T1000 (cell line): ENCODE results near the gene METTL8.
A peak's percentile ranks its signal among the peaks of the same experiment; 100 is the strongest.
"Not testable (repeated sequence)": the region's sequence is repeated elsewhere in the genome, so short reads cannot be mapped to it uniquely, and the experiment has no call there.

ENCODE experiments used
- DNase-seq: peaks from one replicate; lab custom pipeline; 2025; ENCODE audit warnings: mixed read lengths; lab: John Stamatoyannopoulos, UW

The METTL8 gene

DNA sequence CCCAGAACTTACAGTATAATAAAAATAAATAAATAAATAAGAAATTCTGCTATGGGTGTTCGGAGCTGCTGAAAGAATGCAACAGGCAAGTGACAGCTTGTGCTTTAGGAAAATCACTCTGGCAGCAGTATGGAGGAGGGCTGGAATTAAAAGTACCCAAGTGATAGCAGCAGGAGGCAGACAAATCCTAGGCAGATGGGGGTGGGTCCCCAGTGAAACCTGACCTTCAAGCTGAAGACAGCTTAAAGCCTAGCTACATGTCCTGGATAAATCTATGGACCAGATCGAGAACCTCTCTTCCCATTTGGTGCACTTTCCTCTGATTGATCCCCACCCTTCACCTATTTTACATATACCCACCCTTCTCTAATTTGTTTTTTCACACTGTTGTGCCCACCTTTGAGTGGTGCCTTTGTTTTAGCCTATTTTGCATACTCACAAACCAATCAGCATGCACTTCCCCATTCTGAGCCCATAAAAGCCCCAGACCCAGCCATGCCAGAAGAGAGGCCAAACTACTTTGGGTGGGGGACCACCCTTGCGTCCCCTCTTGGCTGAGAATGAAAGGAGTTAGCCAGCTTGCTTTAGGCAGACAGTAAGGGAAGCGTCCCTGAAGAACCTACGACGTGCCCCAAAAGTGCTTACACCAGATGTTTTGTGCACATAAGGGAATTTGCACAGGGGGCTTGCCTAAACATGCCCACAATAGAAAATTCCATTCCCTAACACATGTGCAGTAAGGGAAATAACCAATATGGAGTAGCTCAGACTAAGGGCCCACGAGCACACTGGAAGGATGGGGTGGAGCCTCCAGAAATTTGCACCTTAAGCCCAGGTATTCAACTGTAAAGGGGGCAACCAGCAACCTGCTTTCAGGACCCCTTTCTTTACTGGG, 3.0 kb downstream of the METTL8 start:
- DNase-seq = no peak

GRCh38 chr2:171422710-171423495, 10.9 kb downstream of the METTL8 start:
- not testable (repeated sequence) for DNase-seq

GRCh38 chr2:171420728-171421563, 12.8 kb downstream of the METTL8 start:
- DNase-seq = no peak

- DNase-seq = no peak
Observed at GRCh38 chr2:171419333-171419732, 14.5 kb downstream of the METTL8 start.

GRCh38 chr2:171416009-171416926, 17.5 kb downstream of the METTL8 start:
- DNase-seq = peak; percentile 77

DNA sequence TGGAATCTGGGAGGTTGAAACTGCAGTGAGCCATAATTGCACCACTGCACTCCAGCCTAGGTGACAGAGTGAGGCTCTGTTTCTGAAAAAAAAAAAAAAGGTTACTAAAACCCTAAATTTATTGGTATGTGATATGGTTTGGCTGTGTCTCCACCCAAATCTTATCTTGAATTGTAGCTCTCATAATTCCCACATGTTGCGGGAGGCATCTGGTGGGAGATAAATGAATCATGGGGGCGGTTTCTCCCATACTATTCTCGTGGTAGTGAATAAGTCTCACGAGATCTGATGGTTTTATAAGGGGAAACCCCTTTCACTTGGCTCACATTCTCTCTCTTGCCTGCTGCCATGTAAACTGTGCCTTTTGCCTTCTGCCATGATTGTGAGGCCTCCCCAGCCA, 19.1 kb downstream of the METTL8 start:
- DNase-seq = not testable (repeated sequence)

DNA sequence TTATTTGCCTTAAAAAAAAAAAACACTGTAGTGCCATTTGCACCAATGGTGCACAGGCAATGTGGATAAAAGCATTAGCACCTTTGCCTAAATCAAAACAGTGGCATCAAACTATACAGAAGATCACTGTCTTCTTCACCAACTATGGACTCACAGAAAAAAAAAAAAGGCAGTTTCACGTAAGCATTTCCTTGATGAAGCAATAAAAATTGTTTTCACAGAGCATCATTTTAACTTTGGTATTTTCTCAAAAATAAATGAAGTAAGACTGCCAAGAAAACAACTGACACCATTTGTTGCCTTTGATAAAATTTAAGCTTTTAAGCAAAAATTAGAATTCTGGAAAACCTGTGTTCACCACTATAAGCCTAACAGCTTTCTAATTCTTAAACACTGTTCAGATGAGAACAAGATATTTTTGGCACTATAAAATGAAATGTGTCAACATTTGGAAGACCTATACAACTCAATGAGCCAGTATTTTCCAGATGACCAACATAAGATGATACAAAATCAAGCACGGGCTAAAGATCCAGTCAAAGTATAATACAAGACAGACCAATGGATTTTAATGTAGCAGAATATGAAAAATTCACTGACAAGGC, 21.1 kb downstream of the METTL8 start:
- no peak for DNase-seq

DNA sequence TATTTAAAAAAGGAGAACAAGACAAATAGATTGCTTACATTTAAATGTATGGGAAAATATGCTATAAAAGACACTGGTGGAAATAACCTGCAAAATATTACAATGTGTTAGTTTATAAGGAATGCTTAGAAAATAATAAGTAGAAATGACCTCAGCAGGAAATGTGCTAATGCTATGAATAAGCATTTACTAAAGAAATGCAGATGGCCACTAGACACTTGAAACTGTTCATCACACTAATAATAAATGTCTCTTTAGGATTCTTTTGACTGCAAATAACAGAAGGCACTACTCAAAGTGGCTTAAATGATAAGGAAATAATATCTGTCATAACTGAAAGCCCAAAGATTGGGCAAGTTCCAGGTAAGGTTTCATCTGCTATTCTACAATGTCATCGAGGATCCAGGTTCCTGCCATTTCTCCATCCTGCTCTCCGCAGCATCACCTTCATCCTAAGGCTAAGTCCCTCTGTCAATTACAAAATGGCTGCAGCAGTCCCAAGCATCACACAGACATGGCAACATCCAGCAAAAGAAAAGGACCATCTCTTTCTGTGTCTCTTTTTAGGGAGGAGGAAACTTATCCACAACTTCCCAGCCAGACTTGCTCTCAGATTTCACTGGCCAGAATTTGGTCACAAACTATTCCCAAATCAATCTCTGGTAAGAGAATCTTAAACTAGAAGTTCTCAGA, 21.9 kb downstream of the METTL8 start:
- DNase-seq = no peak

DNA sequence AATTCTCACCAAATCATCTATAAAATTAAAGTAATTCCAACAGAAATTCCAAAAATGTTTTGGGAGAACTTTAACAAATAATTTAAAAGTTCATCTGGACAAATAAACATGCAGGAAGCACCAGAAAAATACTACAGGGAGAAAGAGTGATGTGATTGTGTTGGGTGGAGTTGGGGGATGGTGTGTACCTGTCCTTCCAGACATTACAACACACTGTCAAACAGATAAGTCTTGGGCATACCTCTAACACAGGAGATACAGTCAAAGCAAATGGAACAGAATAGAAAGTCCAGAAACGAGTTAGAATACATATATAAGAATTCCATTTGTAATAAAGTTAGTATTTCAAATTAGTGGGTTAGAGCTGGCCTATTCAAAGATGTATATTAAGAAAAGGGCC, 22.6 kb downstream of the METTL8 start:
- no peak for DNase-seq

- DNase-seq = no peak
Observed at GRCh38 chr2:171410624-171411023, 23.2 kb downstream of the METTL8 start.

DNA sequence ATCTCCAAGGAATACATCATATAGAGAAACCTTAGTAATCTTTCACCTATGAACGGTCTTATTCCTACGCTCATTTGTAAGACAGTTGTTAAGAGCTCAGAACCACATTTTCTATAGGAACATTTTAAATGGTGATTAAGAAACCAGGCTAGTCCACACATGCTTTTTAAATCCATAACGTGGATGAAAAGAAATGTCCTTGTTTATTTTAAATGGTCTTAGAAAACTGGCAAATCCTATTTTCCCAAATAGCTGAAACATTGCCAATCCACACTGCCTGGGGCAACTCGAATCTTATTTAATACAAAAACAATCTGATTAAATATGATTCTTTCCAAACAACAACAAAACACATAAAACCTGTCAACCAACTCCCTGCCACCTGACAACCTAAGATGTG, 23.7 kb downstream of the METTL8 start:
- DNase-seq = no peak

- no peak for DNase-seq
Observed at GRCh38 chr2:171409436-171409971, 24.3 kb downstream of the METTL8 start.

DNA sequence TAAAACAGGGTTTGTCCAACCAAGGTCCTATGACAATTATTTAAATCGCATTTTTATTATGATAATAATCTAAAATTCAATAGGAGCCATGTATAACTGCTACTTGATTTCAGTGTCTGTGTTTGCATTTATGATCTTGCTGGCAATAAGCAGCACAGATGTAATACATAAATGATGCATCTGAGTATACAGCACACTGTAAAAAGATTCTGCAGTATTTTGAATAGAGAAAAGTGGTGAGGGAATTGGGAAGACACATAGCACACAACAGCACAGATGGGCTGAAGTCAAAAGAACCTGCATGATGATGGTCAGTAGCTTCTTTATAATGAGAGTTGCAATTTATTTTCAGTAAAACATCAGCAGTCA, 26.1 kb downstream of the METTL8 start:
- no peak for DNase-seq

DNA sequence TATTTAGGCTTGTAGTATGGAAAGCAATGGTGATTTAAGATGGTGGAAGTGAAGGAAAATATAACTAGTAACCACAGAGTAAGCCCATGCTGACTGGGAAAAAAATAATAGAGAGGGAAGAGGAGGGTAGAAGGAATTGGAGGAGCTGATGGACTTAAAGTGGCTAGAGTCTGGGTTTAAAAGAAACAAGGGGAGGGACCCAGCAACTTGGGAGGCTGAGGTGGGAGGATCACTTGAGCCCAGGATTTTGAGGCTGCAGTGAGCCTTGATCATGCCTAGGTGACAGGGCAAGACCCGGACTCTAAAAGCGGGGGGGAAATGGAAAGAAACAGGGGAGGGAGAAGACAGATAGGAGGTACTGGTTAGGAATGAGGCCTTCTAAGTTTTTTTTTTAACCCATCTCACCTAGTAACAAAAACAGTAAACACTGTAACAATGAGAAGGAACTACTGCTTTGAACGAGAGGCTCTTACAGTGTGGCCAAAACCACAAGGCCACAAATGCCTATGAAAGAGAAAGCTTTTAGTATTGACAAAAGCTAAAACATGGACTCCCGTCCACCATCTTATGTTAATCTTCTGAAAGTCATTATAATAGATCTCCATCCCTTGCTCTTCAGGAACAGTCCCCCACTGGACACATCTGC, 26.6 kb downstream of the METTL8 start:
- no peak for DNase-seq

DNA sequence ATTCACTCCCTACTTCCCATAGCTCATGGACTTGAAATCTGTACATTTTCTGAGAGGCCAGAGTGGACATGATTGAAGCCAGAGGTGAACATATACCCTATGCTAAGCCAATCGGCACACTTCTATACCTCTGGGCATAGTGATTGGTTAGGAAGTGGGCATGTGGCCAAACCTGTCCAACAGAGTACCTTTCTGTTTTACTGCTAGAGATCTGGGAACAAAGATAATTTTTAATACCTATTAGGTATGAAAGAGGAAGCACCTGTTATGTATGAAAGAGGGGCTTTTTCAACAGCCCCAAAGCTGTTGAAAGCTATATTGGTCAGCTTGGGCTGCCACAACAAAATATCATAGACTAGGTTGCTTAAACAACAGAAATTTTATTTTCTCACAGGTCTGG, 27.7 kb downstream of the METTL8 start:
- no peak for DNase-seq

GRCh38 chr2:171405546-171405945, 28.2 kb downstream of the METTL8 start:
- DNase-seq = no peak

DNA sequence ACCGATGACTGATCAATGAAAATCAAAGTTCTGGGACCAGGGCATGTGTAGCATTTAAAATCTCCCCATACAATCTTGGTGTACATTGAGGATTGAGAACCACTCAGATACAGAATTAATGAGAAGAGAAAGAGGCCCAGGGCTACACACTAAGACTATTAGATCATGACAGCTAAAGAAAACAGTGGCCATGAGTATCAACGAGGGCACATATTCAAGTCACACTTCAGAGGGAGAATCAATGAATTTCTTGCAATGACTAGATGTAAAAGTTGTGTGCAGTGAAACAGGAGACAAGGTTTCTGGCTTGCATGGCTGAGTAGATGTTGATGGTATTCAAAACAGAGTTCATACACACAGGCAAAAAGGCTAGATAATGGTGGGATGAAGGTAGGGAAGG, 29.1 kb downstream of the METTL8 start:
- no peak for DNase-seq

- no peak for DNase-seq
Observed at GRCh38 chr2:171404261-171404660, 29.5 kb downstream of the METTL8 start.

DNA sequence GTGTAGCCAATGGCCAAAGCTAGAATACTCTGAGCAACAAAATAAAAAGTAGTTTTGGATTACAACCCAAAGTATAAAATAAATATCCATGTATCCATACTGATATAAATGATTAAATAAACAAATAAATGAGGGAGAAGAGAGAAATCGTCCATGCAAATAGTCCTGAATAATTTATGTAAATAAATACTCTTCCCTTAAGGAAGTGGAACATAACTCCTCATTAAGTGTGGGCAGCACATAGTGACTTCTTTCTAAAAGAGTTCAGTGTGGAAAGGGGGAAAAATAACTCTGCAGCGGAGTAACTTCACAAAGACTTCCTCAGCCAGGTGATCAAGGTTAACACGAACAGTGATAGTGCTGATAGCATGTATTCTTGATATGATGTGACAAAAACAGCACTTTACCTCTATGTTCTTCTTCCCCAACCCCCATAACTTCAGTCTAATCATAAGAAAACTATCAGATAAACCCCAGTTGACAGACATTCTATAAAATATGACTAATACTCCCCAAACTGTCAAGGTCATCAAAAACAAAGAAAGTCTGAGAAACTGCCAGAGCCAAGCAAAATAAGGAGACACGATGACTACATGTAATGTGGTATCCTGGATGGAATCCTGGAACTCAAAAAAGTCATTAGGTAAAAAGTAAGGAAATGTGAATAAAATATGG, 30.7 kb downstream of the METTL8 start:
- DNase-seq = no peak
